ENCODE data around the gene ZNF511. TPM values are rescaled to one million over a fixed set of nuclear protein-coding genes. Genes with fewer than 3 reads are reported as not detected.

The ZNF511 gene
- total RNA-seq, 4 donors from 2014 or later = 21.8 to 104 (median 27.2) TPM

DNA sequence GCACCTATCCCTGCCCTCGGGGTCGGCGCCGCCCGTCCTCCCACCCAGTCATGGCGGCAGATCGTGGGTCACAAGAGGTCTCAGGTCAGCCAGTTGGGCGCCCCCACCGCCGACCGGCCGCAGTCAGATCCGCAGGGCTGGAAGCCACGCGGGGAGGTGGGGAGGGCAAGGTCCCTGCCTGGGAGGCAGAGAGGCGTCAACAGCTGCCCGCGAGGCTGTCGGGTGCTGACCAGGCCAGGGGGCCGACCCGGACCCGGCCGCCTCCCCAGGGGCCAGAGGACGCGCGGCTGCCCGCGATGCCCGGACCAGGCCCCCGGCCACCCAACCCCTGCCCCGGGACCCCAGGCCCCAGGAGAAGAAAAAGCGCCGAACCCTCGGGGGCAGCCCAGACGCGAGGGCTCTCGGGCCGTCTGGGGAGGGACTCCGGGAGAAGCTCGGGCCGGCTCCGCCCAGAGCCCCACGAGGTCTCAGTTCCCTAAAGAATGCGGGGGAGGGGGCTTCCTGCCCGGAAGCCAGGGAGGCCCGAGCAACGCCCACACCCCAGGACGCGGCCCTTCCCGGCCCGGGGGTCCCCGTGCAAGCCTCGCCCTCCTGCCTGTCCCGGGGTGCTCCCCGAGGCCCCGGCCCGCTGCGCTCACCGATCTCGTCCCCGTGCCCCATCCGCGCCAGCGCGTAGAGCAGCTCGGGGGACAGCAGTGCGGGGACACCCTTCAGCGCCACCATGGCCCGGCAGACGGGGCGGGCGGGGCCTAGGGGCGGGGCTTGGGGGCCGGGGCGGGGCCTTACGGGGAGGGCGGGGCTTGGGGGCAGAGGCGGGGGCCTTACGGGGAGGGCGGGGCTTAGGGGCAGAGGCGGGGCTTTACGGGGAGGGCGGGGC is 48.8 kb downstream of the ZNF511 start, which contains the start of gene FUOM:
TSS of gene FUOM (minus strand) at position 735 of the 877 bp plus-strand sequence. CDS start at position 723, 12 bp downstream.
- H3K27ac ChIP-seq = peak within 1 kb of the TSS; percentile 63 to 81 (median 75)
- peaks cover 5 to 33% (median 25%) of the 10 kb centered on the region in 4 donors for H3K4me1 ChIP-seq
- no peaks in the 10 kb centered on the region for H3K27me3 ChIP-seq
- H3K36me3 ChIP-seq = peaks cover 0 to 4% (median 0%) of the 10 kb centered on the region in 4 donors
- TF ChIP-seq POLR2AphosphoS5 (IDR thresholded peaks at IDR 0.05) = peak in 1 of 3 donors; percentile 50
- no peak for TF ChIP-seq EP300 (IDR thresholded peaks at IDR 0.05; ENCODE audit: low read depth)
- in situ Hi-C loops (cut with MboI; ENCODE audit: low pct_ligation_motif_present in 1 of 4, low pct_unique_long_range_greater_than_20kb in 1 of 4, low sequenced_read_pairs in 3 of 4) (no loop called here), intact Hi-C loops (cut with DNase I; ENCODE audit: low total_unique reads) (no loop called here)
- H3K4me3 ChIP-seq = peak within 1 kb of the TSS; percentile 47 to 79 (median 62)
- 1% methylated on average over 30 of the region's 83 CpGs; no CpG with 5 or more reads in 1 of the 2 donors for WGBS, 2 donors (ENCODE audit: low coverage in 1 of 2)
- peak; percentile 58 for DNase-seq
- no peaks in the 10 kb centered on the region for H3K9me3 ChIP-seq

DNA sequence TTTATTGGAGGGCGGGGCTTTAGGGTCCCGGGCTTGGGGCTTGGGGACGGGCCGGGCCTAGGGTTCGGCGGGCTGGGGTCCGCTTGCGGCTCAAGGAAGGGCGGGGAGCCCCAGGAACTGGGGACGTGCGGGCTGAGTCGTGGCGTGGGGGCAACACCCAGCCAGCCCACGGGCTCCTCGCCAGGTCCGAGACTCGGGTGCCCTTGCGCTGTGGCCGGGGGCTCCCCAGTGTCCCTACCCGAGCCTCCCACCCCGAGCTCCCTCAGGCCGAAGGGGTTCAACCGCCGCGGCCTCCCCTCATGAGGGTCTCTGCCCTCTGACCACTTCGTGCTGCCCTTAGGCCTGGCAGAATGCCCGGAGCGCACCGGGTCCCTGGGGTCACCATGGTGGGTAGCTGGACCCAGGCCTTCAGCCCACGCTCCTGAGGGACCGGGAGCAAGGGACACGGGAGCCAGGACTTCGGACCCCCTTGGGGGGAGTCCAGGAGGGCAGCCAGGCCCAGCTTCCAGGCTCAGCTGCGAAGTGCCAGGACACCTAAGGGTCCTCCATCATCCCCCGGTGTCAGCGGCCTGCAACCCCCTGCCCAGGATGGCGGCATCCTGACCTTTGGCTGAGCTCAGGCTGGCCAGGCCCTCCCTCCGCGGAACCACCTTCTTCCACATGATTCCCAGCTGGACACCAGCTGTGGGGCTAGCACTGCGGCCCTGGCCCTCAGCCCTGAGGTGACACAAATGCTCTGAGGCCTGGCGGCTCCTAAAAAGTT is 49.6 kb downstream of the ZNF511 start:
- intact Hi-C loops (cut with DNase I; ENCODE audit: low total_unique reads) (no loop called here), in situ Hi-C loops (cut with MboI; ENCODE audit: low pct_ligation_motif_present in 1 of 4, low pct_unique_long_range_greater_than_20kb in 1 of 4, low sequenced_read_pairs in 3 of 4) (no loop called here)
- H3K4me1 ChIP-seq = peaks cover 5 to 33% (median 25%) of the 10 kb centered on the region in 4 donors
- DNase-seq = no peak
- no peaks in the 10 kb centered on the region for H3K27me3 ChIP-seq
- 83% methylated on average over 26 of the region's 41 CpGs; no CpG with 5 or more reads in 1 of the 2 donors for WGBS, 2 donors (ENCODE audit: low coverage in 1 of 2)
- H3K9me3 ChIP-seq = no peaks in the 10 kb centered on the region
- H3K4me3 ChIP-seq = peak overlapping the region in 1 of 4 donors; percentile 58
- H3K36me3 ChIP-seq = peaks cover 0 to 8% (median 2%) of the 10 kb centered on the region in 4 donors
- no peak for TF ChIP-seq POLR2A (IDR thresholded peaks at IDR 0.05)
- no peak for TF ChIP-seq EP300 (IDR thresholded peaks at IDR 0.05; ENCODE audit: low read depth)
- TF ChIP-seq POLR2AphosphoS5 (IDR thresholded peaks at IDR 0.05) = peak in 1 of 3 donors; percentile 18
- H3K27ac ChIP-seq = peak overlapping the region; percentile 35 to 81 (median 64)

DNA sequence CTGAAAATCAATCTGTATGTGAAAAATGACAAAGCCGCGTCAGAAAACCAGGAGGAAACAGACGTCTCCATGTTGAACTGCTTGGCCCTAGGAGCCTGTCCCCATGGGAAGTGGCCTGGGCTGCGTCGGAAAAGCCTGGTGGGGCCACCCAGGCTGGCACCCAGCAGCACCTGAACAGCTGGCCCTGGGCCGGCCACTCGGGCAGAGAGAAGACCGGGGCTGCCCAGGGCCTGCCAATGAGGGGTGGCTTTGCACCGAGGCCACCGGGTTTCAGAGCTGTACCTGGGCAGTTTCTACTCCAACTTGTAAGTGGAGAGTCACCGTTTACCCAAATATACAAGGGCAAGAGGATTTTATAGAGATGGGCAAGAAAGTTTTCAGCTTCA is 50.2 kb downstream of the ZNF511 start:
- DNase-seq = no peak
- Histone ChIP-seq H3K36me3 (peaks cover 0 to 9% (median 4%) of the 10 kb centered on the region in 4 donors), H3K27me3 (no peaks in the 10 kb centered on the region), H3K4me1 (peaks cover 5 to 33% (median 25%) of the 10 kb centered on the region in 4 donors), H3K4me3 (no peak overlapping the region), H3K27ac (peak overlapping the region; percentile 29 to 81 (median 42)), H3K9me3 (no peaks in the 10 kb centered on the region)
- WGBS, 2 donors (ENCODE audit: low coverage in 1 of 2) = 84% methylated on average over 11 of the region's 11 CpGs; no CpG with 5 or more reads in 1 of the 2 donors
- TF ChIP-seq POLR2A (IDR thresholded peaks at IDR 0.05) (no peak), EP300 (IDR thresholded peaks at IDR 0.05; ENCODE audit: low read depth) (no peak), POLR2AphosphoS5 (IDR thresholded peaks at IDR 0.05) (no peak)
- TF ChIP-seq, protein P1, sequence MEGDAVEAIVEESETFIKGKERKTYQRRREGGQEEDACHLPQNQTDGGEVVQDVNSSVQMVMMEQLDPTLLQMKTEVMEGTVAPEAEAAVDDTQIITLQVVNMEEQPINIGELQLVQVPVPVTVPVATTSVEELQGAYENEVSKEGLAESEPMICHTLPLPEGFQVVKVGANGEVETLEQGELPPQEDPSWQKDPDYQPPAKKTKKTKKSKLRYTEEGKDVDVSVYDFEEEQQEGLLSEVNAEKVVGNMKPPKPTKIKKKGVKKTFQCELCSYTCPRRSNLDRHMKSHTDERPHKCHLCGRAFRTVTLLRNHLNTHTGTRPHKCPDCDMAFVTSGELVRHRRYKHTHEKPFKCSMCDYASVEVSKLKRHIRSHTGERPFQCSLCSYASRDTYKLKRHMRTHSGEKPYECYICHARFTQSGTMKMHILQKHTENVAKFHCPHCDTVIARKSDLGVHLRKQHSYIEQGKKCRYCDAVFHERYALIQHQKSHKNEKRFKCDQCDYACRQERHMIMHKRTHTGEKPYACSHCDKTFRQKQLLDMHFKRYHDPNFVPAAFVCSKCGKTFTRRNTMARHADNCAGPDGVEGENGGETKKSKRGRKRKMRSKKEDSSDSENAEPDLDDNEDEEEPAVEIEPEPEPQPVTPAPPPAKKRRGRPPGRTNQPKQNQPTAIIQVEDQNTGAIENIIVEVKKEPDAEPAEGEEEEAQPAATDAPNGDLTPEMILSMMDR (IDR thresholded peaks at IDR 0.05) = no peak
- intact Hi-C loops (cut with DNase I; ENCODE audit: low total_unique reads) (no loop called here), in situ Hi-C loops (cut with MboI; ENCODE audit: low pct_ligation_motif_present in 1 of 4, low pct_unique_long_range_greater_than_20kb in 1 of 4, low sequenced_read_pairs in 3 of 4) (no loop called here)

DNA sequence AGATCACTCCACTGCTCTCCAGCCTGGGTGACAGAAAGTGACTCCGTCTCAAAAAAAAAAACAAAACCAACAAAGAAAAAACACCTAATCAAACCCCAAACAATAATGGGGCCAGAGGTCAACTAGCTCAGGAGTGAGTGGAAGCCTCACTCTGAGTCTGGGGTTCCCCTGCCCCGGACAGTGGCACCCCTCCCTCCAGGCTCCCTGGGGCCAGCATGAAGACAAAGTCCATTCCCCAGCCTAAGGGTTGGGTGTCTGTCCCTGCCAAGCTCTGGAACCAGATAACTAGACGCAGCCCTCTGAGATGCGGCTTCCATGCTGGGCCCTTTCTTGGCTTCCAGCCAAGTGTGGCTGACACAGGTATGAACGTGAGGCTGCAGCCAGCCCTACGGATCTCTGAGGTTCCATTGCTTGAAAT is 50.8 kb downstream of the ZNF511 start:
- H3K36me3 ChIP-seq = peaks cover 0 to 13% (median 6%) of the 10 kb centered on the region in 4 donors
- H3K4me1 ChIP-seq = peaks cover 5 to 36% (median 25%) of the 10 kb centered on the region in 4 donors
- 28 to 33% methylated on average over 1 to 6 of the region's 6 CpGs for WGBS, 2 donors (ENCODE audit: low coverage in 1 of 2)
- in situ Hi-C loops (cut with MboI; ENCODE audit: low pct_ligation_motif_present in 1 of 4, low pct_unique_long_range_greater_than_20kb in 1 of 4, low sequenced_read_pairs in 3 of 4) (no loop called here), intact Hi-C loops (cut with DNase I; ENCODE audit: low total_unique reads) (no loop called here)
- no peaks in the 10 kb centered on the region for H3K9me3 ChIP-seq
- TF ChIP-seq EP300 (IDR thresholded peaks at IDR 0.05; ENCODE audit: low read depth) = no peak
- peak in 2 of 3 donors; percentile 35 to 40 for TF ChIP-seq POLR2AphosphoS5 (IDR thresholded peaks at IDR 0.05)
- TF ChIP-seq, protein P1 (IDR thresholded peaks at IDR 0.05) = no peak
- DNase-seq = peak; percentile 82
- no peaks in the 10 kb centered on the region for H3K27me3 ChIP-seq
- no peak overlapping the region for H3K4me3 ChIP-seq
- peak overlapping the region; percentile 29 to 81 (median 38) for H3K27ac ChIP-seq

Measured in transverse colon (tissue), 4 donors.